Mesendoderm (in vitro differentiated cells): ENCODE results near the gene BABAM2.

Experiments
- DNase-seq: peaks from one replicate; pipeline ENCODE4 v3.0.0; 2013
- H2AK5ac ChIP-seq: 2 replicates; pipeline ENCODE4 v1.6.1; 2013; ENCODE audit warnings: low read length, inconsistent platforms
- H2BK120ac ChIP-seq: 2 replicates; pipeline ENCODE4 v1.6.1; 2013; ENCODE audit warnings: low read depth, mild to moderate bottlenecking, low read length, moderate library complexity, mixed read lengths
- H2BK15ac ChIP-seq: replicated peaks from 2 replicates; pipeline ENCODE4 v1.6.1; 2013; ENCODE audit warnings: low read depth, mild to moderate bottlenecking, moderate library complexity
- H2BK5ac ChIP-seq: 2 replicates; pipeline ENCODE4 v1.6.1; 2013; ENCODE audit warnings: low read length, inconsistent platforms
- H3K18ac ChIP-seq: 2 replicates; pipeline ENCODE4 v1.6.1; 2013; ENCODE audit warnings: mild to moderate bottlenecking, low read length, mixed read lengths
- H3K23ac ChIP-seq: one replicate; pipeline ENCODE4 v1.6.1; 2013; ENCODE audit warnings: low read length
- H3K27ac ChIP-seq: 2 replicates; pipeline ENCODE4 v1.5.1; 2013; ENCODE audit warnings: low read depth, mild to moderate bottlenecking, inconsistent platforms, low read length, moderate library complexity
- H3K27me3 ChIP-seq: 2 replicates; pipeline ENCODE4 v1.6.1; 2013; ENCODE audit warnings: low read length, control low read depth, mild to moderate bottlenecking, inconsistent platforms; ENCODE audit not compliant: insufficient read depth, poor library complexity
- H3K36me3 ChIP-seq: 2 replicates; pipeline ENCODE4 v1.6.1; 2013; ENCODE audit warnings: low read length, inconsistent platforms; ENCODE audit not compliant: control insufficient read depth, insufficient read depth
- H3K4ac ChIP-seq: one replicate; pipeline ENCODE4 v1.6.1; 2013; ENCODE audit warnings: low read depth, mild to moderate bottlenecking, low read length, moderate library complexity
- H3K4me1 ChIP-seq: 2 replicates; pipeline ENCODE4 v1.6.1; 2013; ENCODE audit warnings: low read depth, low read length, inconsistent platforms; ENCODE audit not compliant: control insufficient read depth
- H3K4me2 ChIP-seq: 2 replicates; pipeline ENCODE4 v1.6.1; 2013; ENCODE audit warnings: low read length
- H3K4me3 ChIP-seq: 2 replicates; pipeline ENCODE4 v1.5.1; 2013; ENCODE audit warnings: mild to moderate bottlenecking, low read length
- H3K56ac ChIP-seq: one replicate; pipeline ENCODE4 v1.6.1; 2013; ENCODE audit warnings: low read length
- H3K79me1 ChIP-seq: 2 replicates; pipeline ENCODE4 v1.6.1; 2013; ENCODE audit warnings: low read length, inconsistent platforms
- H3K79me2 ChIP-seq: 2 replicates; pipeline ENCODE4 v1.6.1; 2013; ENCODE audit warnings: mild to moderate bottlenecking, low read length; ENCODE audit not compliant: control insufficient read depth, insufficient read depth
- H3K9ac ChIP-seq: 2 replicates; pipeline ENCODE4 v1.6.1; 2013; ENCODE audit warnings: low read length, inconsistent platforms
- H4K5ac ChIP-seq: one replicate; pipeline ENCODE4 v1.6.1; 2013; ENCODE audit warnings: low read length
- H4K8ac ChIP-seq: one replicate; pipeline ENCODE4 v1.6.1; 2013; ENCODE audit warnings: low read depth, mild to moderate bottlenecking, control low read depth, low read length, moderate library complexity
- WGBS: extraction: QIAGEN DNeasy Blood & Tissue Kit; methylation state at CpG from one replicate; pipeline ENCODE4 v1.1.7; 2013; ENCODE audit warnings: low lambda C conversion rate, missing lambda C conversion rate; ENCODE audit not compliant: insufficient coverage; ENCODE audit errors: extremely low coverage; 5-methylcytosine and 5-hydroxymethylcytosine counted together

BABAM2 gene

DNA sequence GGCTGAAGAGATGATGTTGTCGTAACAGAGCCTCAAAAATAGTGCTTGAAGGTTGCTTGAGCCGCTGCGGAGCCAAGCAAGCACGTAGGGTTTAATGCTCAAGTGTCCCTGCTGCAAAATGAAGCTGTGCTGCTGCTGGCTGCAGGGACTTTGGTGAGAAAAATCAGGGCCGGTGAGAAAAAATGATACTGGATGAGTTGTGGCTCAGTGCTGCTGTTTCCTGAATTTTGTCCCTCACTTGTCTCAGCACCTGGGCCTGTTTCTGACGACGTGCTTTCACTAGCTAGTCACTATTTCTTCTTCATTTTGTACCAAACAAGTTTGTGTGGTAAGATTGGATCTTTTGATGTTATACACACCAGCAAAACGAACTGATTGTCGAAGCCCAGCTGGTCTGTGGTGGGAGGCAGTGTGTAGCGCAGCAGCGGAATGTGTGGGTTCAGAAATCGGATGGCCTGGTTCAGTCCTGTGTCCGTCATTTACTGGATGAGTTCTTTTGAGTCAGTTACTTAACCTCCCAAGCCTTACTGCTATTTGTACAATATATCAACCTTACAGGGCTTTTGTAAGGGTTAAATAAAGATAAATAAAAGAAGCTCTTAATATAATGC is 329.3 kb downstream of the BABAM2 start:
- Histone ChIP-seq H3K36me3 (no peaks in the 10 kb centered on the region), H3K4me1 (no peaks in the 10 kb centered on the region), H2AK5ac (no peak overlapping the region), H3K27ac (no peak overlapping the region), H3K79me2 (no peaks in the 10 kb centered on the region), H3K23ac (no peak overlapping the region), H4K8ac (no peak overlapping the region), H3K9ac (no peak overlapping the region), H3K27me3 (no peaks in the 10 kb centered on the region), H3K79me1 (no peaks in the 10 kb centered on the region), H2BK15ac (no peak overlapping the region), H2BK5ac (no peak overlapping the region), H3K18ac (no peak overlapping the region), H3K4me3 (no peak overlapping the region), H3K4me2 (no peak overlapping the region), H3K56ac (no peak overlapping the region), H3K4ac (no peak overlapping the region), H4K5ac (no peak overlapping the region), H2BK120ac (no peak overlapping the region)
- DNase-seq, result no peak
- no CpG with 5 or more reads among the region's 13 CpGs for WGBS

DNA sequence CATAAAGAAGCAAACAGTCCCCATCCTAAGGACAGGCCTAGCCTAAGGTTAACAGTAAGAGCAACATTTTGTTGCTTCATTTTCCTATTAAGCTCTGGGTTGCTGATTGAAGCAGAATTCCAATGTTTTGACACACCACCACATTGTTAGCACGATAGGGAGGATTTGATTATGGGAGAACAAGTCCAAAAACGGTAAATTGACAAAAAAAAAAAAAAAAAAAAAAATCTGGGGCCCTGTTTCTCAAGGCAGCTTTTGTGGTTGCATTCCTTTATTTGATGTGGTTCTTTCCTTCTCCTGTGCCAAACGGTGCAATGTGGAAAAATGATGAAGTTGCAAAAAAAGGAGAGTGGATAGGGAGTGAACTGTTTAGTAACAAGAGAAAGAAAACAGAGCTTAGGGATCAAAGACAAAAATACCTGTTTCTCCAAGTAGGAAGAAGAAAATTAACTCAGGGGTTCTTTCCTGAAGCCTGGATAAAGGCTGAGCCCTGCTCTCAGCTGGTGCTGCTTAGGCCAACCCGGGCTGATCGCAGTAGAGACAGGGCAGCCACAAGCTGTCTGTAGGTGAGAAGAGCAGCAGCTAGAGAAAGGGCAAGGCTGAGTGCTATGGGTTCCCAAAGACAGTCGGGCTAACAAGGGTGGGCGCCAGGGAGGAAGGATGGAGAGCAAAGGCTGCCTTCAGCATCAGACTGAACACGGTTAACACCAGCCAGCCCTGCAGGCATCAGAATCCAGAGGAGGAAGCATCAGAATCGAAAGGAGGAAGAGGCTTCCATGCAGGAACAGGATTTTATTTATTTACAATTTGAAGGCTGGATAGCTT is 334.3 kb downstream of the BABAM2 start:
- H2AK5ac ChIP-seq, result no peak overlapping the region
- H4K8ac ChIP-seq, result no peak overlapping the region
- no peak overlapping the region for H3K27ac ChIP-seq
- H3K9ac ChIP-seq, result no peak overlapping the region
- no peak overlapping the region for H3K18ac ChIP-seq
- H2BK15ac ChIP-seq, result no peak overlapping the region
- no peak overlapping the region for H4K5ac ChIP-seq
- DNase-seq, result no peak
- H3K23ac ChIP-seq, result no peak overlapping the region
- no peaks in the 10 kb centered on the region for H3K4me1 ChIP-seq
- no peak overlapping the region for H3K4ac ChIP-seq
- H3K56ac ChIP-seq, result no peak overlapping the region
- no peaks in the 10 kb centered on the region for H3K79me1 ChIP-seq
- H3K79me2 ChIP-seq, result no peaks in the 10 kb centered on the region
- H3K27me3 ChIP-seq, result no peaks in the 10 kb centered on the region
- WGBS, result no CpG with 5 or more reads among the region's 9 CpGs
- H3K4me2 ChIP-seq, result no peak overlapping the region
- no peak overlapping the region for H3K4me3 ChIP-seq
- H2BK5ac ChIP-seq, result no peak overlapping the region
- no peak overlapping the region for H2BK120ac ChIP-seq
- no peaks in the 10 kb centered on the region for H3K36me3 ChIP-seq

DNA sequence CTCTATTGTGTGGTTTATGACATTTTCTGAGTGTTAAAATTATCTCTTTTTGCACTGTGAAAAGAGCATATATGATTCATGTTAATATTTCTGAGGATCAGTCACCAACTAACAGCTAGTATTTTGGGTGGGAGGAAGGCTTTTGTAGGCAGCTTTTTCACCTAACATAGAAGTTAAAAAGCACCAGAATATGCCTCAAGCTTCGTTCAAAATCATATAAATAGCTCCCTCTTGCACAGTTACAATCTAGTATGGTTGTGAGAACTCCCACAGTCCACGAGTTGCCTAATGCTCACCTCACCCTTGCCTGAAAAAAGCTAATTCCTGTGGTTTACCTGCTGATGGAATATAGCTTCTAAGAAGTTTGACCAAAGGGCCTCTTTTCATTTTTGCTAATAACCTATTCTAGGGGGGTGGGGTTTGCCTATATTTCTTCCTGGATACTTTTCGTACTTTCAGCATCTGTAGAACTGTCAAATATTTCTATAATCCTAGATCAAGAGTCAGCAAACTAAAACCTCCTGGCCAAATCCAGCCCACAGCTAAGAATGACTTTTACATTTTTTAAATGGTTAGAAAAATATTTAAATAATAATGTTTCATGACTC is 335.0 kb downstream of the BABAM2 start:
- Histone ChIP-seq H2BK5ac (no peak overlapping the region), H3K27me3 (no peaks in the 10 kb centered on the region), H3K4me1 (no peaks in the 10 kb centered on the region), H2AK5ac (no peak overlapping the region), H3K18ac (no peak overlapping the region), H4K8ac (no peak overlapping the region), H3K79me1 (no peaks in the 10 kb centered on the region), H3K27ac (no peak overlapping the region), H3K56ac (no peak overlapping the region), H3K79me2 (no peaks in the 10 kb centered on the region), H2BK15ac (no peak overlapping the region), H3K36me3 (no peaks in the 10 kb centered on the region), H2BK120ac (no peak overlapping the region), H3K4me3 (no peak overlapping the region), H3K4ac (no peak overlapping the region), H3K23ac (no peak overlapping the region), H4K5ac (no peak overlapping the region), H3K4me2 (no peak overlapping the region), H3K9ac (no peak overlapping the region)
- no peak for DNase-seq
- WGBS, result no CpG with 5 or more reads among the region's 3 CpGs

DNA sequence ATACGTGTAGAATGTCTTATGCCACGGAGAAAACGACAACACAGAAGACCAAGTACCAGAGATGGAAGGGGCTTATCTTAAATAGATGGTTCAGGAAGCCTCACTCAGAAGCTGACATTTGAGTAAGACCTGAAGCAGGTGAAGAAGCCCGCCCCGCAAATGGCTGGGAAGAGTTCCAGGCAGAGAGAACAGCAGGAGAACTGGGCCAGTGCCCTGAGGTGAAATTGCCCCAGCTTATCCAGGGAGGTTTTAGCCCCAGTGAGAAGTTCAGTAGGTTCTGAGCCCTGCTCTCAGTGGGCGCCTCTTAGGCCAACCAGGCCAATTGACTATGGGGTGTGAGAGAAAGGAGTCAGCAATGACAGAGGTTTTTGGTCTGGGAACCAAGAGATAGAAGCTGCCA is 336.0 kb downstream of the BABAM2 start:
- no peaks in the 10 kb centered on the region for H3K79me2 ChIP-seq
- no peaks in the 10 kb centered on the region for H3K79me1 ChIP-seq
- no peak overlapping the region for H2AK5ac ChIP-seq
- no peak overlapping the region for H3K4me3 ChIP-seq
- H3K4me2 ChIP-seq, result no peak overlapping the region
- no peak overlapping the region for H4K5ac ChIP-seq
- H2BK5ac ChIP-seq, result no peak overlapping the region
- no peak overlapping the region for H2BK120ac ChIP-seq
- no peak overlapping the region for H3K27ac ChIP-seq
- no CpG with 5 or more reads among the region's 6 CpGs for WGBS
- no peak overlapping the region for H3K18ac ChIP-seq
- no peak overlapping the region for H3K23ac ChIP-seq
- no peaks in the 10 kb centered on the region for H3K36me3 ChIP-seq
- H2BK15ac ChIP-seq, result no peak overlapping the region
- DNase-seq, result no peak
- H3K4me1 ChIP-seq, result no peaks in the 10 kb centered on the region
- H3K4ac ChIP-seq, result no peak overlapping the region
- no peak overlapping the region for H3K9ac ChIP-seq
- H4K8ac ChIP-seq, result no peak overlapping the region
- no peaks in the 10 kb centered on the region for H3K27me3 ChIP-seq
- H3K56ac ChIP-seq, result no peak overlapping the region

DNA sequence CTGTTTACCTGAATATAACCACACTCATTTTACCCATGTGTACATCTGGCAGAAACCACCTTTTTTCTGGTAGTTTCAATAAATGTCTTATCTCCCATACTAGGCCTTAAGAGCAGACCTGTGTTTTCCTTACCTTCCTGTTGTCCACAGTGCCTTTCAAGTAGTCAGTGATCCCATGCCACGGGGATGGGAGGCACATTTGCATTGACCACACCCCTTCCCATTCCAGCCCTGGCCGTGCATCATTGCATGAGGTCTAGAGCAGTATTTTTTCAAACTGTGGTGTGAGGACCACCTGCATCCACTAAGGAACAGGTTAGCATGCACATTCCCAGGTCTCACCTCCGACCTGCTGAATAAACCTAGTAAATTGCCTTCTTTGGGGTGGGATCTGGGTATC is 337.0 kb downstream of the BABAM2 start:
- Histone ChIP-seq H3K36me3 (no peaks in the 10 kb centered on the region), H2BK120ac (no peak overlapping the region), H3K4ac (no peak overlapping the region), H3K9ac (no peak overlapping the region), H4K8ac (no peak overlapping the region), H3K27ac (no peak overlapping the region), H3K56ac (no peak overlapping the region), H3K4me2 (no peak overlapping the region), H3K23ac (no peak overlapping the region), H2BK5ac (no peak overlapping the region), H3K4me3 (no peak overlapping the region), H2BK15ac (no peak overlapping the region), H3K27me3 (no peaks in the 10 kb centered on the region), H3K79me2 (no peaks in the 10 kb centered on the region), H4K5ac (no peak overlapping the region), H3K4me1 (no peaks in the 10 kb centered on the region), H2AK5ac (no peak overlapping the region), H3K18ac (no peak overlapping the region), H3K79me1 (no peaks in the 10 kb centered on the region)
- no CpG with 5 or more reads among the region's 3 CpGs for WGBS
- no peak for DNase-seq
